Epidermal melanocyte (primary cell): ENCODE measurements around the gene TENM4.
"Not testable (repeated sequence)": the region's sequence is repeated elsewhere in the genome, so short reads cannot be mapped to it uniquely, and the experiment has no call there.

Source experiments
- DNase-seq: peaks from one replicate; pipeline ENCODE4 v3.0.0; 2011; ENCODE audit warnings: low spot score; ENCODE audit not compliant: insufficient read length

The TENM4 gene

DNA sequence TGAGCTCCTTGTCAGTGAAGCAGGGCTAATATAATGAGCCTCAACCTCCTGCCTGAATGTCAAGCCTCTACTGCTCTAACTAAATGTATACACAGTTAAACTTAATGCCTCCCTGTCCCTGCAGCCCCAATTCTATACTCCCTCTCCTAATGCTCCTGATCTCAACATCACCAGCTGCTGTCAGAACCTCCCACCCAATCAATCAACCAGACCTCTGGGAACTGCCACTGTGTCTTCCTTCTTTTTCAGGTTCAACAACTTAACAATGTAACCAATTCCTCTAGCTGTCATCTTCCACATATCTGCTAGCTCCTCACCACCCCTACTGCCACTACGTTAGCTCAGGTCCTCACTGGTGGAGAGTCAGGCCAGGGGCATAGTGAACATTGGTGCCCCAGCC lies 526.3 kb downstream of the TENM4 start:
- no peak for DNase-seq

DNA sequence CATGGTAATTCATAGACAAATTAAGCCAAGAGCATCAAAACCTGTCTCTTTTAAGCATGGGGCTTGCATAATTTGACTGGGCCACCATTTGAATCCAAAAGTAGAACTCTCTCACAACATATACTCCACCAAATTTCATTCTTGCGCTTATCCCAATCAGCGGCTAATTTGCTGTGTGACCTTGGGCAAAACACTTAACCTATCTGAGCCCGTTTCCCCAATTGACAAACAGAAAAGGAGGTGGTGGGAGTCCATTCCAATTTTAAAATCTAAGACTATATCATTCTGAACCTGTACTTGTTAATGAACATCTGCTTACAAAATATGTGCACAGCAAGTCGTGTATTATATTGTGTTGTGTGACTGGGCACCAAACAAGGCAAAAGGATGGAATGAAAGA lies 528.1 kb downstream of the TENM4 start:
- DNase-seq = no peak

GRCh38 chr11:78910322-78910721 lies 530.5 kb downstream of the TENM4 start:
- DNase-seq = no peak

GRCh38 chr11:78909386-78909785 lies 531.4 kb downstream of the TENM4 start:
- DNase-seq = no peak

DNA sequence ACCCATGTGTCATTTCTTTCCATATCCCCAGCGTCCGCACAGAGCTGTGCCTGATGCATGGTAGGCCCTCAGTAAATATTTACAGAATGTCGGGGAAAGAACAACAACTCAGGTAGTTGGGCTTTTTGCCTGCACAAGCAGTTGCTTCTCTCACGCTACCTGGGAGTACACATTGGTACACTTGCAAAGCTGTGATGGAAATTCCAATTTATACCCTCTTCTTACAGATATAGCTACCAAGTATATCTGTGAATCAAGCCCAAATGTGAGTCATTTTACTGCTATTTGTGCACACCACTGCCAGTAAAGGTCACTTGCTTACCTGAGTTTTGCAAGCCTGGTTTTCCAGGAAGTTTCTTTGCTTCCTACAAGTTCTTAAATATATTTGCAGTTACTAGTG lies 533.2 kb downstream of the TENM4 start:
- DNase-seq = no peak

GRCh38 chr11:78906566-78906965 lies 534.3 kb downstream of the TENM4 start:
- DNase-seq = no peak

DNA sequence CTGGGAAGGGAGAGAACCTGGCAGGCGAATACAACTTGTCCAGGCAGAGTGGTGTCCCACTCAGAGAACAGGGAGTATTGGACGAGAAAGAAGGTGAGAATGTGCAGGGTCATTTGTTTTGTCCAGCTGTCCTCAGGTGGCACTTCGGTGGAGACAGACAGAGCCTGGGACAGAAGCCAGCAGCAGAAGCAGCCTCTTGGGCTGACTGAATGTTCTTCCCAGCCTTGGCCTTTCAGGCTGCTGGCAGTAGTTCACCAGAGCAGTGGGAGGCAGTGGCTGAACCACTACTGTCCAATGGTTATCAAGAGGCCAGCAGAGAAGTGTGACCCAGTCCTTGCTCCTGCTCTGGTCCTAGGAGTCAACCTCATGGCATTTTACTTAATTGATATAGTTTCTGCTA lies 535.1 kb downstream of the TENM4 start:
- DNase-seq = no peak

GRCh38 chr11:78902771-78903507 lies 537.9 kb downstream of the TENM4 start:
- no peak for DNase-seq

- DNase-seq = no peak
Measured at GRCh38 chr11:78901831-78902230, 539.0 kb downstream of the TENM4 start.

DNA sequence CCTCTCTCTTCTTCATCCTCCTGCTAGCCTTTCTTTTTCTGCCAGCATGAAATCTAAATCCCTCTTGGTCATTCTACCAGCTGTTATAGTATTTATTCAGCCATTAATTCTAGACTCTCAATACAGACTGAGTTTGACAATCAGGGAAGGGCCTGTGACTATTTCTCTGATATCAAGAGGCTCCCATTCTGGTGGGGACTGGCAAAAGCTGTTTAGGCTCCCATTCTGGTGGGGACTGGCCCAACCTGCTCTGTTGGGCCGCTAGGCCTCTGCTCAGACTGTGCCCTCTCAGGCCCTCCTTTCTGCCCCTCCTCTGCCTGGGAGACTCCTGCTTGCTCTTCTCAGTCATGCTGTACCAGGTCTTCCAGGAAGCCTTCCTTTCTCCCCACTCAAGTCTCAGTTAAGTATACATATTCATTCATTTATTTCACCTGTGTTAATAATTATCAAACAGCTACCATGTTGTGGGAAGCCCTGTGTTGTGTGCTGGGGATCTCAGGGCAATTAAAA lies 542.5 kb downstream of the TENM4 start:
- DNase-seq = no peak

DNA sequence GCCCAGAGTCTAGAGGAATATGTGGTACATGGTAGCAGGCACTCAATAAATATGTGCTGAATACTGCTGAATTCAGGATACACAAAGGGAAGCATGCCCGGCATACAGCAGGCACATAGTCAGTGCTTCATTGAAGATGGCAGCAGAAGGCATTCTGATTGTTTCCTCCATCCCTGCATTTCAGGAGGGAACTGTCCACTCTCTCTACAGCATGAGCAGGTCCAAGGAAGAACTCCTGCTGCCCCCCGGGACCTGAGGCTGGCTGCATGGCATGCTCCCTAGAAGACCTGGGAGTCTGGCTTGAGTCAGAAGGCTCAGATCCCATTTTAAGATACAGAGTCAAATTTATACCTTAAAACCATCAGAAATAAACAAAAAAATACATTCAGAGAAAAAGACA lies 546.8 kb downstream of the TENM4 start:
- DNase-seq = no peak

DNA sequence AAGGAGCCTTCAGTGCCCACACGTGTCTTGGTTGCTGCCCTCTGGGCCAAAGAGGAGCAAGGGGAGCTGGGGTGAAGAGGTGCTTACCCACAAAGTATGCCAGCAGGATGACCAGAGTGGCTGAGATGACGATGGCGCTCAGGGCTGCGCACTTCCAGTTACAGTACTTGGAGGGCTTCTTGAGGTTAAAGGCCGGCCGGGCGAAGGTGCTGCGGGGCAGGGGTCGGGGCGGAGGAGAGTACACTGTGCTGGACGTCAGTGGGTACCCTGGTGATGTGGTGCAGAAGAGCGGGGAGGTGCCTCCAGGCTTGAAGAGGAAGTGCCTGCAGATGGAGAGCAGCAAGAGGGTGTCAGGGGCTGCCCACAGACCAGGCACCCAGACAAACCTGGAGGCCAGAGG lies 551.1 kb downstream of the TENM4 start:
- DNase-seq = no peak

GRCh38 chr11:78886616-78887015 lies 554.2 kb downstream of the TENM4 start:
- DNase-seq = no peak

- no peak for DNase-seq
Measured at GRCh38 chr11:78884761-78885160, 556.1 kb downstream of the TENM4 start.

- DNase-seq = no peak
Measured at GRCh38 chr11:78883506-78883905, 557.3 kb downstream of the TENM4 start.

GRCh38 chr11:78879094-78879980 lies 561.5 kb downstream of the TENM4 start:
- not testable (repeated sequence) for DNase-seq

GRCh38 chr11:78878631-78879030 lies 562.2 kb downstream of the TENM4 start:
- DNase-seq = no peak

GRCh38 chr11:78876676-78877075 lies 564.2 kb downstream of the TENM4 start:
- no peak for DNase-seq

- no peak for DNase-seq
Measured at GRCh38 chr11:78870655-78871054, 570.2 kb downstream of the TENM4 start.

DNA sequence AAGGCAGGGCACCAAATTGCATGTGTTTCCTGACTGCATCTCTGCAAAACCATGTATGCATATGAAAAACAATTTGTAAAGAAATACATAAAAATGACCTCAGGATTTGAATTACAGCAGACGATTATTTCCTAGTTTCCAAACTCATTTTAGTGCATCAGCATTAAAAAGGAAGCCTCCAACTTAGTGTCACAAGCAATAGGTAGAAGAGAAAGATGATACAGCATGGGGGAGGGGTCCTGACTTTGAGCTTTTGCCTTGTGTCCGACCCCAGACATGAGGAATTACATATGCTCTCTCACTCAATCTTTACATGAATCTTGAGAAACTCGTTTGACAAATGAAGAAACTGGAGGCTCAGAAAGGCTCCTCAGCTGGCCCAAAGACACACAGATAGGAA lies 571.5 kb downstream of the TENM4 start:
- DNase-seq = no peak

DNA sequence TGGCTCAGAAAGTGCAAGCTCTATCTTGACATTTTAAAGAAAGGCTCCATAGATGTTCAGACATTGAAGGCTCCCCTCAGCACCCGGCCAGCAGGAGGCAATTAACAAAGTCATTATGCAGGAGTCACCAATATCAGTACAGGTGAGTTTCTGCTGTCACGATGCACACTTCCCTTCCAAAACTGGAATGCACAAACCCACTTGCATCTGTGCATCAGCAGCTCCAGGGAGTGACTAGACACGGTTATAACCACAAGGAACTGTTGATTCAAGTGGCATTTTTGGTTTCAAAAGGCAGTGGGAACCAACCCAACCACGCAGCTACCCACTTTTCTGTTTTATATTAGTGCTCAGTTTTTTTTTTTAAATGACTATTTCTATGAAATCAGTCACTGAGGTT lies 572.3 kb downstream of the TENM4 start:
- no peak for DNase-seq

- no peak for DNase-seq
Measured at GRCh38 chr11:78860720-78861422, 580.0 kb downstream of the TENM4 start.
